SK-N-MC (cell line): Measurements from ENCODE around the gene OTP.

ENCODE experiments used
- EZH2 ChIP-seq: fragments of 200-600 bp; sonication (generic); IDR thresholded peaks from one replicate; pipeline ENCODE4 v1.6.1; 2017; ENCODE audit warnings: antibody characterized with exemption
- POLR2AphosphoS5 ChIP-seq: IDR thresholded peaks from 2 replicates; pipeline ENCODE4 v1.6.1; 2012; ENCODE audit warnings: mild to moderate bottlenecking, low read depth, low read length, borderline replicate concordance

DNA sequence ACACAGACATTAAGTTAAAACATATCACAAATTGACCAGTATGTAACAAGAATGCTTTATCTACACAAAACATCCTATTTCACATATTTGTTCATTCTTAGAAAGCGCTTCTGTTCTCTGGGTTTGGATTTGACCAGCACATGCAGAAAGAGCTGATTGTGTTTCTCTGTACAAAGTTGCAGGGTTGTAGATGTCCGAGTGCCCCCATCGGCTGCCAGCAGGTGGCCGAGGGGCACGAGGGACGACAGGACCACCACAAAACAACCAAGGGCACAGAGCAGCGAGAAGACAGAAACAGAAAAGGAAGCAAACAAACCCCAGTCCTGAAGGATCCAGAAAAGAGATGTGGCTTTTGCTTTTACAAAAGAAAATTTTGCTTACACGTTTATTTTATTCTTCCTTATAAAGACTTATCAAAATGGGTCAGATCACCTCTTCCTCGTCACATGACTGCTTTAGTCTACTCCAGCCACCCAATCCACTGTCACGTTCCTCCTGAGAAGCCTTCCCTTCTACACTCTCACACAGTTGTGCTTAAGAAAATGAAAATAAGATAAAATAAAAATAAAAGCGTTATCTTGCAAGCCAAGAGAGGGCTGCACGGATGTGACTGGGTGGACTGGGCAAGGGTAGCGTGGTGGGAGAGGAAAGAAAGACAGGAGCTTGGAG lies 9.5 kb downstream of the OTP start:
- TF ChIP-seq EZH2, result no peak
- no peak for TF ChIP-seq POLR2AphosphoS5
